GM12878 (cell line): ENCODE data around the gene RTL9. TPM values are rescaled to one million over a fixed set of nuclear protein-coding genes. Genes with fewer than 3 reads are reported as not detected.

ENCODE experiments used
- ATAC-seq: fragments of 200-7000 bp; cut with Tn5 transposase; 3 replicates; pipeline ENCODE4 v1.9.1; 2020; ENCODE audit warnings: mild to moderate bottlenecking, moderate library complexity
- BruUV-seq: library from RNA; stranded (reverse); fragments of 400-500 nt; replicated peaks from 2 replicates; lab custom pipeline; 2021; lab: Mats Ljungman, UMichigan
- CTCF ChIA-PET: fragments of 300-600 bp; sonication (Branson Sonifier 250); formaldehyde crosslinking; extraction: SDS; loops from one replicate; lab custom pipeline; 2021; ENCODE audit warnings: inconsistent platforms; lab: Yijun Ruan, JAX
- POLR2A ChIA-PET: fragments of 350-600 bp; formaldehyde crosslinking; extraction: SDS; loops from one replicate; lab custom pipeline; 2021; ENCODE audit warnings: inconsistent platforms; lab: Charles Lee
- RAD21 ChIA-PET: fragments of 300-600 bp; sonication (Branson Sonifier 250); formaldehyde crosslinking; loops from one replicate; lab custom pipeline; 2023; ENCODE audit warnings: antibody characterized with exemption; ENCODE audit not compliant: unreplicated experiment; lab: Charles Lee
- SMC1A ChIA-PET: fragments of 300-600 bp; sonication (Branson Sonifier 250); formaldehyde crosslinking; loops from one replicate; lab custom pipeline; 2023; ENCODE audit not compliant: unreplicated experiment, uncharacterized antibody; lab: Charles Lee
- DNase-seq: peaks from one replicate; pipeline ENCODE4 v3.0.0-alpha.2; 2011; ENCODE audit warnings: low read depth, low spot score
- FAIRE-seq: peaks from 3 replicates; lab custom pipeline; 2011; peaks lifted over from hg19 to GRCh38; lab: Jason Lieb, UNC
- H2AFZ ChIP-seq: 2 replicates; pipeline ENCODE4 v1.6.0; 2011; ENCODE audit warnings: low read depth, low read length, control low read depth; ENCODE audit not compliant: control insufficient read depth
- H3K27ac ChIP-seq: 2 replicates; pipeline ENCODE4 v1.5.1; 2011; ENCODE audit warnings: control low read depth; ENCODE audit not compliant: control insufficient read depth, insufficient read depth
- H3K27me3 ChIP-seq, 2 experiments: replicated peaks in 1 of 2; 2 replicates each; pipeline versions ENCODE4 v1.6.0 to v1.6.1; 2011; ENCODE audit warnings: low read length in 1 of 2; ENCODE audit not compliant: control insufficient read depth in 2 of 2, insufficient read depth in 2 of 2
- H3K36me3 ChIP-seq, 2 experiments: 2 replicates each; pipeline ENCODE4 v1.5.1; 2011; ENCODE audit warnings: low read length in 1 of 2; ENCODE audit not compliant: control insufficient read depth in 2 of 2, insufficient read depth in 2 of 2
- H3K4me1 ChIP-seq: 2 replicates; pipeline ENCODE4 v1.6.1; 2011; ENCODE audit warnings: mild to moderate bottlenecking, low read length, moderate library complexity, mixed read lengths; ENCODE audit not compliant: control insufficient read depth, insufficient read depth
- H3K4me2 ChIP-seq: 2 replicates; pipeline ENCODE4 v1.6.0; 2011; ENCODE audit warnings: control low read depth; ENCODE audit not compliant: control insufficient read depth, insufficient read depth
- H3K4me3 ChIP-seq: fragments of 200-600 bp; sonication (generic); 2 replicates; pipeline ENCODE4 v1.5.1; 2016
- H3K79me2 ChIP-seq: 2 replicates; pipeline ENCODE4 v1.6.0; 2011; ENCODE audit warnings: low read length; ENCODE audit not compliant: control insufficient read depth, insufficient read depth
- H3K9ac ChIP-seq: 2 replicates; pipeline ENCODE4 v1.8.0; 2011; ENCODE audit warnings: low read length, control low read depth, mixed read lengths; ENCODE audit not compliant: control insufficient read depth, insufficient read depth
- H3K9me3 ChIP-seq: replicated peaks from 3 replicates; pipeline ENCODE4 v1.5.1; 2011; ENCODE audit warnings: mild to moderate bottlenecking, low read length; ENCODE audit not compliant: control insufficient read depth, insufficient read depth
- H4K20me1 ChIP-seq: 2 replicates; pipeline ENCODE4 v1.6.0; 2011; ENCODE audit not compliant: control insufficient read depth, insufficient read depth
- CBX5 ChIP-seq: sonication (generic); IDR thresholded peaks from 2 replicates; pipeline ENCODE4 v1.6.1; 2016; ENCODE audit warnings: low read depth, moderate library complexity, mild to moderate bottlenecking, inconsistent platforms
- CREB1 ChIP-seq: IDR thresholded peaks from 2 replicates; pipeline ENCODE4 v1.6.1; 2012; ENCODE audit warnings: low read depth, mild to moderate bottlenecking, inconsistent platforms
- DPF2 ChIP-seq: fragments of 450-650 bp; IDR thresholded peaks from 2 replicates; pipeline ENCODE4 v1.6.1; 2017; ENCODE audit warnings: mild to moderate bottlenecking
- EED ChIP-seq: sonication (generic); IDR thresholded peaks from 2 replicates; pipeline ENCODE4 v1.6.1; 2016; ENCODE audit warnings: antibody characterized with exemption, low read depth
- GABPA ChIP-seq: IDR thresholded peaks from 2 replicates; pipeline ENCODE4 v1.6.1; 2014; ENCODE audit warnings: antibody characterized with exemption, low read depth, mild to moderate bottlenecking, inconsistent platforms
- HDGF ChIP-seq: fragments of 450-650 bp; IDR thresholded peaks from 2 replicates; pipeline ENCODE4 v1.6.1; 2016; ENCODE audit warnings: antibody characterized with exemption
- IKZF1 ChIP-seq: fragments of 450-650 bp; conservative IDR thresholded peaks from 2 replicates; pipeline ENCODE4 v1.6.1; 2017; ENCODE audit warnings: antibody characterized with exemption, mild to moderate bottlenecking
- IRF4 ChIP-seq: IDR thresholded peaks from 2 replicates; pipeline ENCODE4 v1.6.1; 2011; ENCODE audit warnings: low read depth, low read length
- LARP7 ChIP-seq: fragments of 450-650 bp; IDR thresholded peaks from 2 replicates; pipeline ENCODE4 v1.6.1; 2017; ENCODE audit warnings: mild to moderate bottlenecking
- NR2C1 ChIP-seq: fragments of 450-650 bp; IDR thresholded peaks from 2 replicates; pipeline ENCODE4 v1.6.1; 2017; ENCODE audit warnings: antibody characterized with exemption, mild to moderate bottlenecking, moderate library complexity
- POLR2A ChIP-seq: IDR thresholded peaks from 2 replicates; pipeline ENCODE4 v1.6.1; 2011; ENCODE audit warnings: low read depth, mild to moderate bottlenecking, low read length
- POLR2AphosphoS2 ChIP-seq: IDR thresholded peaks from 2 replicates; pipeline ENCODE4 v1.6.1; 2011; ENCODE audit warnings: low read depth, mild to moderate bottlenecking, low read length, improper control_type of control experiment, moderate library complexity
- SIN3A ChIP-seq: IDR thresholded peaks from 2 replicates; pipeline ENCODE4 v1.6.1; 2012; ENCODE audit warnings: low read depth, low read length, improper control_type of control experiment
- SMAD5 ChIP-seq: IDR thresholded peaks from 2 replicates; pipeline ENCODE4 v1.6.1; 2016; ENCODE audit warnings: antibody characterized with exemption, low read depth
- ZNF622 ChIP-seq: fragments of 450-650 bp; IDR thresholded peaks from 2 replicates; pipeline ENCODE4 v1.6.1; 2017; ENCODE audit warnings: mild to moderate bottlenecking, inconsistent platforms
- WGBS: methylation state at CpG from one replicate; pipeline ENCODE4 v1.1.6; 2016; ENCODE audit warnings: low lambda C conversion rate; ENCODE audit not compliant: insufficient replicate concordance, insufficient coverage; ENCODE audit errors: missing lambda C conversion rate; 5-methylcytosine and 5-hydroxymethylcytosine counted together
- in situ Hi-C: fragments of 300-500 bp; cut with MboI; formaldehyde crosslinking; loops from 9 replicates; pipeline ENCODE4 v1.14.3; 2018; ENCODE audit warnings: mixed read lengths
- intact Hi-C: fragments of 100-400 bp; cut with micrococcal nuclease; formaldehyde crosslinking; loops from one replicate; pipeline ENCODE4 v1.14.2; 2022; ENCODE audit not compliant: unreplicated experiment
- polyA plus RNA-seq, 11 experiments: library from polyadenylated mRNA; depleted of rRNA in 4 of 11; unstranded in 6 of 11; stranded (reverse) in 5 of 11; fragments of >200 nt; fragmentation: Nextera tagmentation in 4 of 11; fragmentation: Illumina TruSeq in 1 of 11; extraction: Ambion mirVana in 4 of 11; extraction: Trizol in 1 of 11; gene quantifications; 1 replicate in 1 of 11; 2 replicates in 10 of 11; pipeline versions ENCODE4 v1.2.1 to v1.2.3, GENCODE V29; 2011 to 2016; ENCODE audit warnings: inconsistent platforms in 2 of 11, missing spikeins in 2 of 11, low read depth in 1 of 11
- total RNA-seq, 4 experiments: library from RNA; depleted of rRNA in 3 of 4; stranded (reverse); fragments of >200 nt in 3 of 4; fragmentation: Illumina TruSeq in 1 of 4; extraction: Trizol in 1 of 4; gene quantifications; 2 replicates each; pipeline versions ENCODE4 v1.2.1 to v1.2.3, GENCODE V29; 2013 to 2021

The RTL9 gene
- total and polyA plus RNA-seq, 10 of the 15 experiments (the other 5 are each of a cell fraction or from before 2014, with no cell fraction given) = 0.05 to 1.2 (median 0.17) TPM

GRCh38 chrX:110395877-110396276, 37.2 kb downstream of the RTL9 start:
- ChIA-PET RAD21 (no interaction called here), POLR2A (no interaction called here), SMC1A (no interaction called here), CTCF (interaction anchor here (1.0 to 2.3 kb wide), 5 partner anchors 12 to 473 kb away, joined by 3 to 8 read pairs (median 4); no protein-coding TSS in a partner anchor)
- Histone ChIP-seq H3K36me3 (no peaks in the 10 kb centered on the region), H3K4me1 (no peaks in the 10 kb centered on the region), H3K4me2 (no peak overlapping the region), H4K20me1 (no peaks in the 10 kb centered on the region), H3K9me3 (no peaks in the 10 kb centered on the region), H3K27me3 (no peaks in the 10 kb centered on the region), H3K4me3 (no peak overlapping the region), H3K27ac (no peak overlapping the region), H3K9ac (no peak overlapping the region), H2AFZ (no peak overlapping the region), H3K79me2 (no peaks in the 10 kb centered on the region)
- DNase-seq = no peak
- BruUV-seq = no TSS peak
- FAIRE-seq = no peak
- WGBS = 0% methylated on average over 1 of the region's 1 CpG
- in situ Hi-C loops = no loop called here
- ATAC-seq = no peak
- intact Hi-C loops = no loop called here
- no peak for TF ChIP-seq GABPA
- no peak for TF ChIP-seq LARP7
- no peak for TF ChIP-seq IKZF1
- no peak for TF ChIP-seq DPF2
- TF ChIP-seq HDGF = no peak
- no peak for TF ChIP-seq POLR2A
- no peak for TF ChIP-seq CBX5
- no peak for TF ChIP-seq ZNF622
- TF ChIP-seq CREB1 = no peak
- TF ChIP-seq EED = no peak
- TF ChIP-seq SIN3A = no peak
- no peak for TF ChIP-seq SMAD5
- TF ChIP-seq POLR2AphosphoS2 = no peak
- no peak for TF ChIP-seq IRF4
- no peak for TF ChIP-seq NR2C1
